ENCODE data around the gene PLCB4. TPM values are rescaled to one million over a fixed set of nuclear protein-coding genes. Genes with fewer than 3 reads are reported as not detected.
A peak's percentile ranks its signal among the peaks of the same experiment; 100 is the strongest.

Gene PLCB4
- polyA plus RNA-seq, 3 donors: not detected

DNA sequence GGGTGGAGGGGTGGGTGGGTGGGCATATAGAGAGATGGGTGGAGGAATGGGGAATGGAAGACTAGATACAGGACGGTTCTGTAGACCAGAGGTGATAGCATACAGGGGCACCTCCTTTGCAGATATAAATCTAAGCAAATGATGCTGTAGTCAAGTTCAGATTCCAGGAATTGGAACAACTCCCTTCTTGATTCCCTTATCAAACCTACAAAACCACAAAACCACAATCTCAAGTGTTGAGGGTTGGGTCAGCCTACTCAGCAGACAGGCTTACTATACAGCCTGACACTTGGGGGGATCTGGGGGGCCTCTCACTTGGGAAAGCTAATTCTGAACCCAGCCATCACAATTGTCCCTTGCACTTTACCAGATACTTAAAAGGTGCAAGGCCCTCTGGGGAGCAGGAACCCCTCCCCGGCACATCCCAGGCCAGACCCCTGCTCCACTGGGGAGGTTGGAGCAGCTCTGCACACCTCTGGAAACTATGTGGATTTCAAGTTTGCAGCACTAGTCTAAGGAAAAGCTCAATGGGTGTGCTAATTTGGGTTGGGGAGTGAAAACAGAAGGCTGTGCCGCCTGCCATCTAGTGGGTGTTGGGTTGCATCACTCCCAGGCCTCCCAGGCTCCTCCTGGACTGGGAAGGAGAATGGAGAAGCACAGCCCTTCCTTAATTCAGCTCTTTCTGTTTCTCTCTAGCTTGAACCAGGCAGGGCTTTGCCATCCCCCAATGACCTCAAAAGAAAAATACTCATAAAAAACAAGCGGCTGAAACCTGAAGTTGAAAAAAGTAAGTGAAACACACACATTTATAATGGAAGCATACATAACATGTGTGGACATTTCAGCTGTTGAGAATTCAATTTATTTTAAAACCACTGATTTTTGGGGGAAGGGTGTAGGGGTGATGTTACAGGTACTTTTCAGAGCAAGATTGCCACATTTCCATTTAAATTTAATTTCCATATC, 324.3 kb downstream of the PLCB4 start:
- Histone ChIP-seq H3K36me3 (replicated peaks in 1 of 2; ENCODE audit: control insufficient read depth in 1 of 2, insufficient read depth in 2 of 2, low read length in 2 of 2) (no peaks in the 10 kb centered on the region), H3K4me3 (replicated peaks in 1 of 3; ENCODE audit: low read depth in 2 of 3, low read length in 3 of 3) (no peak overlapping the region), H3K79me2 (ENCODE audit: insufficient read depth, low read length) (no peaks in the 10 kb centered on the region), H3K9me3 (replicated peaks in 1 of 2; ENCODE audit: control insufficient read depth in 1 of 2, insufficient read depth in 1 of 2, low read length in 2 of 2) (no peaks in the 10 kb centered on the region), H2AFZ (ENCODE audit: insufficient read depth, low read depth, low read length, poor library complexity, severe bottlenecking) (no peak overlapping the region), H3K27ac (ENCODE audit: low read depth in 1 of 2, low read length in 2 of 2) (no peak overlapping the region), H3K4me2 (replicated peaks; ENCODE audit: extremely low read depth, low read length, poor library complexity, severe bottlenecking) (no peak overlapping the region), H4K20me1 (ENCODE audit: insufficient read depth, low read length) (no peaks in the 10 kb centered on the region), H3K27me3 (ENCODE audit: control insufficient read depth in 2 of 2, insufficient read depth in 2 of 2, low read length in 2 of 2) (no peaks in the 10 kb centered on the region), H3K9ac (ENCODE audit: insufficient read depth, low read length, poor library complexity, severe bottlenecking) (no peak overlapping the region), H3K4me1 (ENCODE audit: control insufficient read depth in 1 of 2, insufficient read depth in 2 of 2, low read length in 2 of 2) (peaks cover 16 to 22% of the 10 kb centered on the region in 2 donors)
- Mint-ChIP-seq H3K4me3 (no peak overlapping the region), H3K4me1 (peaks cover 22% of the 10 kb centered on the region), H3K36me3 (peaks cover 2 to 3% of the 10 kb centered on the region in 2 donors), H3K27me3 (ENCODE audit: low read depth in 3 of 3) (peaks cover 2 to 4% (median 4%) of the 10 kb centered on the region in 3 donors), H3K27ac (peak overlapping the region in 1 of 7 donors; percentile 8), H3K9me3 (no peaks in the 10 kb centered on the region)
- TF ChIP-seq, protein P1, sequence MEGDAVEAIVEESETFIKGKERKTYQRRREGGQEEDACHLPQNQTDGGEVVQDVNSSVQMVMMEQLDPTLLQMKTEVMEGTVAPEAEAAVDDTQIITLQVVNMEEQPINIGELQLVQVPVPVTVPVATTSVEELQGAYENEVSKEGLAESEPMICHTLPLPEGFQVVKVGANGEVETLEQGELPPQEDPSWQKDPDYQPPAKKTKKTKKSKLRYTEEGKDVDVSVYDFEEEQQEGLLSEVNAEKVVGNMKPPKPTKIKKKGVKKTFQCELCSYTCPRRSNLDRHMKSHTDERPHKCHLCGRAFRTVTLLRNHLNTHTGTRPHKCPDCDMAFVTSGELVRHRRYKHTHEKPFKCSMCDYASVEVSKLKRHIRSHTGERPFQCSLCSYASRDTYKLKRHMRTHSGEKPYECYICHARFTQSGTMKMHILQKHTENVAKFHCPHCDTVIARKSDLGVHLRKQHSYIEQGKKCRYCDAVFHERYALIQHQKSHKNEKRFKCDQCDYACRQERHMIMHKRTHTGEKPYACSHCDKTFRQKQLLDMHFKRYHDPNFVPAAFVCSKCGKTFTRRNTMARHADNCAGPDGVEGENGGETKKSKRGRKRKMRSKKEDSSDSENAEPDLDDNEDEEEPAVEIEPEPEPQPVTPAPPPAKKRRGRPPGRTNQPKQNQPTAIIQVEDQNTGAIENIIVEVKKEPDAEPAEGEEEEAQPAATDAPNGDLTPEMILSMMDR (IDR thresholded peaks at IDR 0.05): peak; percentile 73
- intact Hi-C loops (cut with micrococcal nuclease): no loop called here
- DNase-seq: peak; percentile 51 to 67 (median 65)
- WGBS (ENCODE audit: insufficient coverage): 100% methylated on average over 1 of the region's 4 CpGs

DNA sequence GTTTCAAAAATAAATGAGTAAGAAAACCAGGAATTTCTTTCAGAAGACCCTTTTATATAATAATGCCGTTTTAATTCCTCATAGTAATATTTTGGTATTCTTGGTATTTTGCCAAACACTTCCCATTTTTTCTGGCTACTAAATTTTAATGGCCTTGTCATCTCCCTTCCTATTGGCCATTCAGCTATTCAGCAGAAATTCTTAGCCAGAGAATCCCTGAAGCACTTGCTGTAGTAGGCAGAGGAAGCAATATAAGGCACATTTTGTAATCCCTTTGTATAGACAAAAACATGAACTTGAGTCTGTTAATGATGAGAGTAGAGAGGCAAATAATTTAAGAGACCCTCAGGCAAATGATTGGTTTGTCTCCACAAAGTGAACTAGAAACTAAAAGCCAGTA, 327.1 kb downstream of the PLCB4 start:
- no peaks in the 10 kb centered on the region for H3K9me3 ChIP-seq (replicated peaks in 1 of 2; ENCODE audit: control insufficient read depth in 1 of 2, insufficient read depth in 1 of 2, low read length in 2 of 2)
- no peak for DNase-seq
- no peaks in the 10 kb centered on the region for H3K36me3 ChIP-seq (replicated peaks in 1 of 2; ENCODE audit: control insufficient read depth in 1 of 2, insufficient read depth in 2 of 2, low read length in 2 of 2)
- H3K79me2 ChIP-seq (ENCODE audit: insufficient read depth, low read length): no peaks in the 10 kb centered on the region
- no peaks in the 10 kb centered on the region for H4K20me1 ChIP-seq (ENCODE audit: insufficient read depth, low read length)
- H3K4me1 ChIP-seq (ENCODE audit: control insufficient read depth in 1 of 2, insufficient read depth in 2 of 2, low read length in 2 of 2): peaks cover 16 to 28% of the 10 kb centered on the region in 2 donors
- Mint-ChIP-seq H3K27ac (peak overlapping the region in 1 of 7 donors; percentile 35), H3K27me3 (ENCODE audit: low read depth in 3 of 3) (peaks cover 0 to 4% (median 1%) of the 10 kb centered on the region in 3 donors), H3K36me3 (peaks cover 2 to 3% of the 10 kb centered on the region in 2 donors), H3K9me3 (no peaks in the 10 kb centered on the region), H3K4me1 (peaks cover 26% of the 10 kb centered on the region), H3K4me3 (no peak overlapping the region)
- intact Hi-C loops (cut with micrococcal nuclease): no loop called here
- no peak overlapping the region for H3K4me2 ChIP-seq (replicated peaks; ENCODE audit: extremely low read depth, low read length, poor library complexity, severe bottlenecking)
- WGBS (ENCODE audit: insufficient coverage): no CpG with 5 or more reads among the region's 1 CpG
- no peak overlapping the region for H3K4me3 ChIP-seq (replicated peaks in 1 of 3; ENCODE audit: low read depth in 2 of 3, low read length in 3 of 3)
- no peak overlapping the region for H2AFZ ChIP-seq (ENCODE audit: insufficient read depth, low read depth, low read length, poor library complexity, severe bottlenecking)
- TF ChIP-seq, protein P1 (IDR thresholded peaks at IDR 0.05): no peak
- H3K9ac ChIP-seq (ENCODE audit: insufficient read depth, low read length, poor library complexity, severe bottlenecking): no peak overlapping the region
- H3K27me3 ChIP-seq (ENCODE audit: control insufficient read depth in 2 of 2, insufficient read depth in 2 of 2, low read length in 2 of 2): no peaks in the 10 kb centered on the region
- H3K27ac ChIP-seq (ENCODE audit: low read depth in 1 of 2, low read length in 2 of 2): no peak overlapping the region

Measured in CD14-positive monocyte (primary cell).